PC-9 (cell line): ENCODE data around the gene CD7. TPM values are rescaled to one million over a fixed set of nuclear protein-coding genes. Genes with fewer than 3 reads are reported as not detected.

Source experiments
- BruUV-seq: library from RNA; stranded (reverse); fragments of 400-500 nt; replicated peaks from 2 replicates; lab custom pipeline; 2021; lab: Mats Ljungman, UMichigan
- CTCF ChIA-PET: fragments of 300-600 bp; sonication (Branson Sonifier 250); formaldehyde crosslinking; loops from one replicate; lab custom pipeline; 2022; ENCODE audit warnings: antibody characterized with exemption; lab: Charles Lee
- POLR2A ChIA-PET: fragments of 300-600 bp; sonication (Branson Sonifier 250); formaldehyde crosslinking; loops from one replicate; lab custom pipeline; 2022; ENCODE audit warnings: antibody characterized with exemption; ENCODE audit not compliant: unreplicated experiment; lab: Charles Lee
- DNase-seq, 2 experiments: peaks; one replicate each; pipeline versions ENCODE4 v3.0.0 to v3.0.0-alpha.2; 2015 to 2022; ENCODE audit warnings: mixed read lengths in 1 of 2
- H2AFZ ChIP-seq: fragments of 200-600 bp; sonication (generic); 2 replicates; pipeline ENCODE4 v1.8.1; 2017; ENCODE audit warnings: antibody characterized with exemption
- H3F3A ChIP-seq: fragments of 200-600 bp; sonication (generic); 2 replicates; pipeline ENCODE4 v1.8.1; 2017; ENCODE audit warnings: antibody characterized with exemption, mild to moderate bottlenecking, low read depth; ENCODE audit not compliant: insufficient read depth
- H3K27ac ChIP-seq: fragments of 200-600 bp; sonication (generic); 2 replicates; pipeline ENCODE4 v1.6.1; 2016; ENCODE audit warnings: mixed run types
- H3K27me3 ChIP-seq: fragments of 200-600 bp; sonication (generic); 2 replicates; pipeline ENCODE4 v1.6.1; 2016; ENCODE audit warnings: low read depth, mixed run types; ENCODE audit not compliant: insufficient read depth
- H3K36me3 ChIP-seq: fragments of 200-600 bp; sonication (generic); 2 replicates; pipeline ENCODE4 v1.6.1; 2016; ENCODE audit warnings: low read depth, mixed run types
- H3K4me1 ChIP-seq: fragments of 200-600 bp; sonication (generic); replicated peaks from 2 replicates; pipeline ENCODE4 v1.6.1; 2016; ENCODE audit warnings: mixed run types; ENCODE audit not compliant: insufficient read depth
- H3K4me2 ChIP-seq: fragments of 200-600 bp; sonication (generic); 2 replicates; pipeline ENCODE4 v1.6.1; 2017; ENCODE audit warnings: mixed run types
- H3K4me3 ChIP-seq: fragments of 200-600 bp; sonication (generic); 2 replicates; pipeline ENCODE4 v1.6.1; 2016; ENCODE audit warnings: mixed run types
- H3K79me2 ChIP-seq: fragments of 200-600 bp; sonication (generic); 2 replicates; pipeline ENCODE4 v1.6.1; 2017; ENCODE audit warnings: low read depth, mixed run types
- H3K9me2 ChIP-seq: fragments of 200-600 bp; sonication (generic); 2 replicates; pipeline ENCODE4 v1.8.1; 2017; ENCODE audit warnings: mild to moderate bottlenecking; ENCODE audit not compliant: insufficient read depth
- H3K9me3 ChIP-seq: fragments of 200-600 bp; sonication (generic); 2 replicates; pipeline ENCODE4 v1.8.1; 2016; ENCODE audit warnings: low read depth; ENCODE audit not compliant: insufficient read depth
- H4K20me1 ChIP-seq: fragments of 200-600 bp; sonication (generic); 2 replicates; pipeline ENCODE4 v1.8.1; 2017; ENCODE audit not compliant: insufficient read depth
- EZH2 ChIP-seq: fragments of 200-600 bp; sonication (generic); IDR thresholded peaks from 2 replicates; pipeline ENCODE4 v1.8.0; 2017; ENCODE audit warnings: antibody characterized with exemption, low read depth
- intact Hi-C: fragments of 100-400 bp; cut with micrococcal nuclease; formaldehyde crosslinking; loops from one replicate; pipeline ENCODE4 v1.10.0; 2022; ENCODE audit not compliant: unreplicated experiment
- total RNA-seq: library from RNA; stranded (reverse); gene quantifications from 2 replicates; pipeline ENCODE4 v1.2.3, GENCODE V29; 2021
- TF ChIP-seq, protein P1 (sequence below): fragments of 200-600 bp; sonication (generic); conservative IDR thresholded peaks from 2 replicates; pipeline ENCODE4 v1.6.1; 2017; ENCODE audit warnings: mixed run types, antibody characterized with exemption, mild to moderate bottlenecking, moderate library complexity

The CD7 gene
- total RNA-seq, 1 experiment from 2014 or later = 0.68 TPM

DNA sequence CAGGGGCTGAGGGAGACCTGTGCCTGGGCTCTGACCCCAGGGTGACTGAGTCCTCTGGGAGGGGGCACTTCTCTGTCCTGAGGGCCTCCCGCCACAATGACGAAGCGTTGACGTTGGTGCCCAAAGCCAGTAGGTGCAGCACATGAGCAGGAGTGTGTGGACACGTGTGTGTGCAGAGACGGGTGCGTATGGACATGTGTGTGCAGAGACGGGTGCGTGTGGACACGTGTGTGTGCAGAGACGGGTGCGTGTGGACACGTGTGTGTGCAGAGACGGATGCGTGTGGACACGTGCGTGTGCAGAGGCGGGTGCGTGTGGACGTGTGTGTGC, 726 bp upstream of the CD7 start:
- Histone ChIP-seq H3K9me3 (no peaks in the 10 kb centered on the region), H3K79me2 (no peaks in the 10 kb centered on the region), H3K27ac (no peak overlapping the region), H3K4me2 (no peak overlapping the region), H3K27me3 (0 out of 2 replicates have a peak, but pooled peaks cover 6% of the 10 kb centered on the region), H3F3A (no peaks in the 10 kb centered on the region), H4K20me1 (no peaks in the 10 kb centered on the region), H3K4me3 (no peak overlapping the region), H2AFZ (no peak overlapping the region), H3K9me2 (no peaks in the 10 kb centered on the region), H3K36me3 (no peaks in the 10 kb centered on the region), H3K4me1 (no peaks in the 10 kb centered on the region)
- POLR2A ChIA-PET = no interaction called here
- no TSS peak for BruUV-seq
- TF ChIP-seq EZH2 = no peak
- TF ChIP-seq, protein P1, sequence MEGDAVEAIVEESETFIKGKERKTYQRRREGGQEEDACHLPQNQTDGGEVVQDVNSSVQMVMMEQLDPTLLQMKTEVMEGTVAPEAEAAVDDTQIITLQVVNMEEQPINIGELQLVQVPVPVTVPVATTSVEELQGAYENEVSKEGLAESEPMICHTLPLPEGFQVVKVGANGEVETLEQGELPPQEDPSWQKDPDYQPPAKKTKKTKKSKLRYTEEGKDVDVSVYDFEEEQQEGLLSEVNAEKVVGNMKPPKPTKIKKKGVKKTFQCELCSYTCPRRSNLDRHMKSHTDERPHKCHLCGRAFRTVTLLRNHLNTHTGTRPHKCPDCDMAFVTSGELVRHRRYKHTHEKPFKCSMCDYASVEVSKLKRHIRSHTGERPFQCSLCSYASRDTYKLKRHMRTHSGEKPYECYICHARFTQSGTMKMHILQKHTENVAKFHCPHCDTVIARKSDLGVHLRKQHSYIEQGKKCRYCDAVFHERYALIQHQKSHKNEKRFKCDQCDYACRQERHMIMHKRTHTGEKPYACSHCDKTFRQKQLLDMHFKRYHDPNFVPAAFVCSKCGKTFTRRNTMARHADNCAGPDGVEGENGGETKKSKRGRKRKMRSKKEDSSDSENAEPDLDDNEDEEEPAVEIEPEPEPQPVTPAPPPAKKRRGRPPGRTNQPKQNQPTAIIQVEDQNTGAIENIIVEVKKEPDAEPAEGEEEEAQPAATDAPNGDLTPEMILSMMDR = no peak
- CTCF ChIA-PET = no interaction called here
- DNase-seq = no peak
- intact Hi-C loops = no loop called here

DNA sequence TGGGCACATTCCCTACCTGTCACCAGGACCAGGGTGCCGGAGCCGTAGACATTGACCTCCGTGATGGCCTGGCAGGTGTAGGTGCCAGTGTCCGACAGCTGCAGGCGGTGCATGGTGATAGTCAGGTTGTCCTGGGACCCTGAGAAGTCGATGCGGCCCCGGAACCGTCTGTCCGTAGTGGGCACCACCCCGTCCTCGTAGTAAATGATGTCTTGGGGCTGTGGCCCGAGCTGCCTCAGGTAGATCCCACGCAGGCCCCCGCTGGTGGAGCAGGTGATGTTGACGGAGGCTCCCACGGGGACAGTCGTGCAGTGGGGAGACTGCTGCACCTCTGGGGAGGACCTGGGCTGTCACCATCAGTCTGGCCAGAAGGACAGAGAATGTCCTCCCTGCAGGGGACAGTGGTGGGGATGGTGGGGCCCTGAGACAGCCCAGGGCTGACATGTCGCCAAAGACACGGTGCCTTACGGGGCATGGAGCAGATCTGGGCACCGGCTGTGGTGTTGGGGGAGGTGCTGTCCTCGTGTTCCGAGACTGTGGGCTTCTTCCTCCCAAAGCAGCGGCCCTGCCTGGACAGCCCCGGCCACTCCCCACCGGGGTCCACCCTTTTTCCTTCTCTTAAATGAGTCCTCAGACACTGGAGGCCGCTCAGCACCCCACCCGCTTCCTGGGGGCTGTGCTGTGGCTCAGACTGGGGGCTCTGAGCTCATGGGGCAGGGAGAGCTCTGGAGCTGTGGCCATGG, 586 bp downstream of the CD7 start:
- no peaks in the 10 kb centered on the region for H3K4me1 ChIP-seq
- no peak overlapping the region for H3K27ac ChIP-seq
- TF ChIP-seq, protein P1 = no peak
- no peak for TF ChIP-seq EZH2
- CTCF ChIA-PET = no interaction called here
- POLR2A ChIA-PET = no interaction called here
- H3K79me2 ChIP-seq = no peaks in the 10 kb centered on the region
- no peaks in the 10 kb centered on the region for H3F3A ChIP-seq
- H3K36me3 ChIP-seq = no peaks in the 10 kb centered on the region
- H3K4me3 ChIP-seq = no peak overlapping the region
- H2AFZ ChIP-seq = no peak overlapping the region
- no peak for DNase-seq
- intact Hi-C loops = no loop called here
- no peak overlapping the region for H3K4me2 ChIP-seq
- H4K20me1 ChIP-seq = no peaks in the 10 kb centered on the region
- no peaks in the 10 kb centered on the region for H3K9me3 ChIP-seq
- 0 out of 2 replicates have a peak, but pooled peaks cover 6% of the 10 kb centered on the region for H3K27me3 ChIP-seq
- H3K9me2 ChIP-seq = no peaks in the 10 kb centered on the region
- BruUV-seq = no TSS peak

DNA sequence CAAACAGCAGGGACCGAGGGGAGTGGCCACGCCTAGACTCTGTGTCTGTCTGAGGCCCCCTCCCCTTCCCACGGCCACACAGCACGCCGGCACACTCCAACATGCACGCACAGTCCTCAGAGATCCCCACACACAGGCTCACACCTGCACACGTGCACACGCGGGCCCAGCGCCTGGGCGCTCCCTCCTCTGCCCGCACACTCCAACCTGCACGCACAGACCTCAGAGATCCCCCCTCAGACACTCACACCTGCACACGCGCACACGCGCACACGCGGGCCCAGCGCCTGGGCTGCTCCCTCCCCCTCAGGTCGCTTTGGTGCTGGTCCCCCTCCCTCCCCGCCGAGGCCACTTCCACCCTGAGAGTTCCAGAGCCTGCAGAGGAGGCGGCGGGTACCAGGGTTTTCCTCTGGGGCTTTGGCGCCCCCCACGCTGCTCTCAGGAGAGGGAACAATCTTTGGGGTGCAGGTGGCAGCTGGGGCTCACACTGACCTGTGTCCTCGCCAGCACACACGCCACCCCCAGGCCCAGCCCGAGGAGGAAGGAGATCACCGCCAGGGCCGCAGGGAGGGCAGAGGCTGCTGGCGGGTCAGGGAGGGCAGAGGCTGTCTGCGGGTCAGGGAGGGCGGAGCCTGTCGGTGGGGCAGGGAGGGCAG, 1.6 kb downstream of the CD7 start:
- H3K27me3 ChIP-seq = no peaks in the 10 kb centered on the region
- ChIA-PET POLR2A (no interaction called here), CTCF (no interaction called here)
- H3K9me3 ChIP-seq = no peaks in the 10 kb centered on the region
- no peaks in the 10 kb centered on the region for H4K20me1 ChIP-seq
- TF ChIP-seq EZH2 = no peak
- TF ChIP-seq, protein P1 = no peak
- H3K27ac ChIP-seq = no peak overlapping the region
- no peak overlapping the region for H3K4me2 ChIP-seq
- H3K36me3 ChIP-seq = no peaks in the 10 kb centered on the region
- DNase-seq = no peak
- H3F3A ChIP-seq = no peaks in the 10 kb centered on the region
- intact Hi-C loops = no loop called here
- H3K9me2 ChIP-seq = no peaks in the 10 kb centered on the region
- H3K4me1 ChIP-seq = no peaks in the 10 kb centered on the region
- no peak overlapping the region for H3K4me3 ChIP-seq
- no peaks in the 10 kb centered on the region for H3K79me2 ChIP-seq
- BruUV-seq = no TSS peak
- H2AFZ ChIP-seq = no peak overlapping the region
